ENCODE data around the gene TPSAB1.
"Not testable (repeated sequence)": the region's sequence is repeated elsewhere in the genome, so short reads cannot be mapped to it uniquely, and the experiment has no call there.

Gene TPSAB1

GRCh38 chr16:1223355-1224214, 16.9 kb upstream of the TPSAB1 start:
- no peak for DNase-seq (ENCODE audit: low read depth)

GRCh38 chr16:1224558-1224957, 15.9 kb upstream of the TPSAB1 start:
- no peak for DNase-seq (ENCODE audit: low read depth)

GRCh38 chr16:1225051-1225451, 15.5 kb upstream of the TPSAB1 start, which contains the start of gene TPSG1:
TSS of gene TPSG1 (minus strand) at chr16:1225268. CDS start at chr16:1225252, 16 bp downstream.
- DNase-seq (ENCODE audit: low read depth), result no peak

- DNase-seq (ENCODE audit: low read depth), result not testable (repeated sequence)
Observed at GRCh38 chr16:1225728-1226311, 14.7 kb upstream of the TPSAB1 start.

GRCh38 chr16:1226692-1227091, 13.8 kb upstream of the TPSAB1 start:
- not testable (repeated sequence) for DNase-seq (ENCODE audit: low read depth)

DNA sequence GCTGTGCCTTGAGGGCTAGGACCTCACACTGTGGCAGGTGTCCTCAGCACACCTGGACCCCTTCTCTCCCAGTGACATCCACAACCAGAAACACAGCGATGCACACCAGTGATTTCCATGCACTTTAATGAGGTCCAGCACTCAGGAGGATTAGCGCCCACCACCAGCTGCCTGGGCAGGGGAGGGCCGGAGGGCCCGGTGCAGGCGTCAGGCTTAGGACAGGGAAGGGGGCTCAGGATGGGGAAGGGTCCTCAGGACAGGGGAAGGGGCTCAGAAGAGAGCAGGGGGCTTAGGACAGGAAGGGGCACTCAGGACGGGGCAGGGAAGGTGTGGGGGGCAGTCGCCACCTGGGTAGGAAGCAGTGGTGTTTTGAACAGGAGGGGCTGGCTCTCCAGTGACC, 12.3 kb upstream of the TPSAB1 start:
- DNase-seq (ENCODE audit: low read depth), result not testable (repeated sequence)

DNA sequence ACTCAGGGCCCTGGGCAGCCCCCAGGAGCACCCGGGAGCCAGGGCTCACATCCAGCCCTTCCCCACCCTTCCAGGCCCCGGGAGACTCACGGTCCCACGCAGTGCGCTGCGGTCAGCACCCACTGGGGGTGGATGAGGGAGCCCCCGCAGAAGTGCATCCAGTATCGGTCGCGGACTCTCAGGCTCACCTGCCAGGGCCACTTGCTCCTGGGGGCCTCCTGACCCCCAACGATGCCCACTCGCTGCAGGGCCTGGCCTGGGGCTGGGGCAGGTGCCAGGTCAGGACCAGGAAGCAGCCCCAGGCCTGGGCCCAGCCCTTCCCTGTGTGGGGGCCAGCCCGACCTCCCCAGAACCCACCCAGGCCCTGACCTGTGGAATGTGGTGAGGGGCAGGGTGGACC, 11.0 kb upstream of the TPSAB1 start:
- DNase-seq (ENCODE audit: low read depth), result not testable (repeated sequence)

GRCh38 chr16:1230084-1230470, 10.4 kb upstream of the TPSAB1 start, which contains the start of gene TPSB2:
TSS of gene TPSB2 (minus strand) at chr16:1230184. CDS start at chr16:1229951, 233 bp downstream.
- DNase-seq (ENCODE audit: low read depth), result not testable (repeated sequence)

DNA sequence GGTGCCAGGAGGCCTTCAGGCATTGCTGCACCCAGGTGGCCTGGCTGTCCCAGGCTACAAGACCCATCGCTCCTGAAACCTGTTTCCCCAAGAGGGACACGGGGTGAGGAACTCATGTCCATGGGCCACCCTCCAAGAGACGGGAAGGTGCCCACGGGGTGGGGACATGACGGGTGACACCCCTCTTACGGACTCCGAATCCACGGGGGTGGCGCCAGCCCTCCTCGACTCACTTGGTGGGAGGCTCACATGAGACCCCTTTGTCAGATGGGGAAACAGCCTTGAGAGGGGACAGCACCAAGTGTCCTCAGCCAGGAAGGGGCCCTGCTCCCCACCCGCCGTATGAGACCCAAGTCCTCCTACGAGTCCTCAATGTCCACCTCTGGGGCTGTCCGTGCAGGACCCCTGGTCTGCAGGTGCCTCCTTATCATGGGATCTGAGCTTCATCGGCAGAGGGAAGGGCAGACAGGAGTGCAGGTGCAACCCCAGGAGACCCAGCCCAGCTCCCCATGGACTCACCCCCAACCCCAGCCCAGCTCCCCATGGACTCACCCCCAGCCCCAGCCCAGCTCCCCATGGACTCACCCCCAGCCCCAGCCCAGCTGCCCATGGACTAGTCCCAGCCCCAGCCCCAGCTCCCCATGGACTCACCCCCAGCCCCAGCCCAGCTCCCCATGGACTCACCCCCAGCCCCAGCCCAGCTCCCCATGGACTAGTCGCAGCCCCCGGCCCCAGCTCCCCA, 9.9 kb upstream of the TPSAB1 start:
- not testable (repeated sequence) for DNase-seq (ENCODE audit: low read depth)

GRCh38 chr16:1231301-1231700, 9.2 kb upstream of the TPSAB1 start:
- not testable (repeated sequence) for DNase-seq (ENCODE audit: low read depth)

DNA sequence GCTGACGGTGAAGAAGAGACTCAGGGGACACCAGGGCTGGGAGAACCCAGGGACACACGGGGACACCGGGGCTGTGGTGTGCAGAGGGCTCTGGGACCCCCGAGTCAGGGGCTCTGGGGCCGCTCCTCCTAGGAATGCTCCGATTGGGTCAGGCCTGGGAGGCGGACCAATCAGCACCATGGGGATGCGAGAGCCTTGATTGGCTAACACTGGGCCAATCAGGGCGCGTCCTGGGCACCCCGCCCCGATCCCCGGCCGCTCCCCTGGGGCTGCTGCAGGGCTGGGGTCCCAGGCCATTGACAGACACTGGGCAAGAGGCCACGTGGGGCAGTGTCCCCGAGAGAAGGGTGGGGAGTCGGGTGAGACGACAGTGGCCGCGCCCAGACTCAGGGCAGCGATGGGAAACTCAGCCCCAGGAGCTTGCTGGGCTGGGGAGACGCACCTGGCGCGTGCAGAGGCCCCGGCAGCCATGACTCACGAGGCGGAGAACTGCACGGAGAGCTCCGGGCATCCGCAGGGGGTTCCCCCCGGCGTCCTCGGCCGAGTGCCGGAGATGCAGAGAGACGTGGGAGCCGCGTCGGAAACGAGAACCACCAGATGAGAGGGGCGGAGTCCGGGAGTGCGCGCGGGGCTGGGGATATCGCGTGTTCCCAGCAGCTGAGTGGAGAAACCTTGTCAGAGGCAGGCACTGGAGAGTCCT, 8.3 kb upstream of the TPSAB1 start:
- DNase-seq (ENCODE audit: low read depth), result not testable (repeated sequence)

DNA sequence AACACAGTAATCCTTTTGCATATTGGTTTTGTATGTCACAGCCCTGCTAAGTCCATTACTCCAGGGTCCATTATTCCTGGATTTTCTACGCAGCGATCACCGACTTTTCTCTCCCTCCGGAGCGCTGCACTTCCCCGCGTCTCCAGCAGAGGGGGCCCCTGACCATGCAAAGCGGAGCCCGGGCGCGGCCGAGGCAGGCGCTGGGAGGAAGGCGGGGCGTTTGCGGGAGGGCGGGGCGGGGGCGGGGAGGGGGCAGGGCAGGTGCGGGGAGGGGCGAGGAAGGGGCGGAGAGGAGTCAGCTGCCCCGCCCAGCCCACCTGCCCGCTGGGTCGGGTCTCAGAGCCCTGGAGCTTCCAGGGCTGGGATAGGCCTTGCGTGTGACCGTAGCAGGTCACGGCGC, 3.8 kb upstream of the TPSAB1 start:
- not testable (repeated sequence) for DNase-seq (ENCODE audit: low read depth)

DNA sequence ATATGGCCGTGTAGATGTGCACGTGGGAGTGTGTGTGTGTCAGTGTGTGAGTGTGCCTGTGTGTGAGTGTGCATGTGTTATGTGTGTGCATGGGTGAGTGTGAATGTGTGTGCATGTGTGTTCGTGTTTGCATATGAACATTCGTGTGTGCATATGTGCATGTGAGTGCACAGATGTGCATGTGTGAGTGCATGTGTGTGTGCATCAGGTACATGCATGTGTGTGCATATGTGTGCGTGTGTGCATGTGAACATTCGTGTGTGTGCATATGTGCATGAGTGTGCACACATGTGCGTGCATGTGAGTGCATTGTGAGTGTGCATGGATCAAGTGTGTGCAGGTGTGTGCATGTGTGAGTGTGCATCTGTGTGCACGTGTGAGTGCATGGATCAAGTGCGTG, 2.5 kb upstream of the TPSAB1 start:
- no peak for DNase-seq (ENCODE audit: low read depth)

DNA sequence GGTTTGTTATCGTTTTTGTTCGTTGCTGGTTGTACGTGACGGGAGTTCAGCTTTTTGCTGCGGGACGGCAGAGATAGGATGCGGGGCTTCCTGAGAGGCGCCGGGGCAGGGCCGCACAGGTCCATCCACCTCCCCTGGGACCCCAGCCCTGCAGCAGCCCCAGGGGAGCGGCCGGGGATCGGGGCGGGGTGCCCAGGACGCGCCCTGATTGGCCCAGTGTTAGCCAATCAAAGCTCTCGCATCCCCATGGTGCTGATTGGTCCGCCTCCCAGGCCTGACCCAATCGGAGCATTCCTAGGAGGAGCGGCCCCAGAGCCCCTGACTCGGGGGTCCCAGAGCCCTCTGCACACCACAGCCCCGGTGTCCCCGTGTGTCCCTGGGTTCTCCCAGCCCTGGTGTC, 1.6 kb upstream of the TPSAB1 start:
- not testable (repeated sequence) for DNase-seq (ENCODE audit: low read depth)

GRCh38 chr16:1239575-1239974, 930 bp upstream of the TPSAB1 start:
- not testable (repeated sequence) for DNase-seq (ENCODE audit: low read depth)

DNA sequence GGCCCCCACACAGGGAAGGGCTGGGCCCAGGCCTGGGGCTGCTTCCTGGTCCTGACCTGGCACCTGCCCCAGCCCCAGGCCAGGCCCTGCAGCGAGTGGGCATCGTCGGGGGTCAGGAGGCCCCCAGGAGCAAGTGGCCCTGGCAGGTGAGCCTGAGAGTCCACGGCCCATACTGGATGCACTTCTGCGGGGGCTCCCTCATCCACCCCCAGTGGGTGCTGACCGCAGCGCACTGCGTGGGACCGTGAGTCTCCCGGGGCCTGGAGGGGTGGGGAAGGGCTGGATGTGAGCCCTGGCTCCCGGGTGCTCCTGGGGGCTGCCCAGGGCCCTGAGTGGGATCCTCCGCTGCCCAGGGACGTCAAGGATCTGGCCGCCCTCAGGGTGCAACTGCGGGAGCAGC, 576 bp downstream of the TPSAB1 start:
- not testable (repeated sequence) for DNase-seq (ENCODE audit: low read depth)

DNA sequence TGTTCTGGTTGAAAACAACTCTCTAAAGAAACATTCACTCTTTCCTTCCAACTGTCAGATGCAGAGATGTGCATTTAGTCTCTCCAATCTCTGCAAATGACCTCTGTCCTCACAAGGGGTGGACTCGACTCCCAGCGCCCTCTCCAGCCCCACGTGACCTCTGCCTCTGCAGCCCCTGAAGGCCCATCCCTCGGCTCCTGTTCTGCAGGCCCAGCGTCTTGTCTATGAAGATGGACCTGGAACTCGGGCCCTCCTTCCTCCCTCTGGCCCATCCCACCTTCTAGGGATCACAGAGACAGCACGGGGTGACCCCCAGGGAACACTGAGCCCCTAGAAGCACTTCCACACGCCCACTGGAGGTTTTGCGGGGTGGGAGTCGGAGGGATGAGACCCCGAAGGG, 2.9 kb downstream of the TPSAB1 start:
- not testable (repeated sequence) for DNase-seq (ENCODE audit: low read depth)

- not testable (repeated sequence) for DNase-seq (ENCODE audit: low read depth)
Observed at GRCh38 chr16:1243907-1244850, 3.7 kb downstream of the TPSAB1 start.

GRCh38 chr16:1244881-1245280, 4.4 kb downstream of the TPSAB1 start:
- DNase-seq (ENCODE audit: low read depth), result no peak

DNA sequence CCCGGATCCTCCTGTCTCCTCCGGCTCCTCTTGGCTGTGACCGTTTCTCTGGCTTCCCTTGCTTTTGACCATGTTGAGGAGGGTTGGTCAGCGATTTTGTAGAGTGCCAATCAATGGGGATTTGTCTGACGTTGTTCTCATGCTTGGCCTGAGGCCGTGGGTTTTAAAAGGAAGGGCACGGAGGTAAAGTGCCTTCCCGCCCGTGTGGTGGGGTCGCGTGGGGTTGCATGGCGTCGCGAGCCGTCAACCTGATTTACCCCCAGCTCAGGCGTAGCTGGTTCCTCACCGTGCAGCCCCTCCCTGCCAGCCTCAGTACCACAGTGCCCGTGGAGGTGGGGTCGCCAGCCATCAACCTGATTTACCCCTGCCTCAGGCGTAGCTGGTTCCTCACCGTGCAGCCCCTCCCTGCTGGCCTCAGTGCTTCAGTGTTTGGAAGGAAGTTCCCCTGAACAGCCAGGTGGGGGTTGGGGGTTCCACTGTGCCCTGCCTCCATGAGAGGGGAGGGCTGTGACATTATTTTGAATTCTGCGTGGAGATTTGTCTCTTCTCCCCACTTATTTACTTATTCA, 5.0 kb downstream of the TPSAB1 start:
- DNase-seq (ENCODE audit: low read depth), result no peak

All from activated gamma-delta T cell treated with anti-CD3 and anti-CD28 coated beads, Interleukin-2, amount 50 U/mL, for 16 hours (primary cell).